GM23248 (cell line): Measurements from ENCODE around the gene LIN37. TPM values are rescaled to one million over a fixed set of nuclear protein-coding genes. Genes with fewer than 3 reads are reported as not detected.

ENCODE experiments used
- DNase-seq: peaks from one replicate; pipeline ENCODE4 v3.0.0-alpha.2; 2015
- H2AFZ ChIP-seq: fragments of 200-600 bp; sonication (generic); 2 replicates; pipeline ENCODE4 v1.6.1; 2016; ENCODE audit warnings: antibody characterized with exemption
- H3F3A ChIP-seq: fragments of 200-600 bp; sonication (generic); 2 replicates; pipeline ENCODE4 v1.6.1; 2016; ENCODE audit warnings: mild to moderate bottlenecking, antibody characterized with exemption, mixed run types; ENCODE audit not compliant: insufficient read depth
- H3K27ac ChIP-seq: fragments of 200-600 bp; sonication (generic); 2 replicates; pipeline ENCODE4 v1.5.1; 2016; ENCODE audit warnings: mild to moderate bottlenecking
- H3K27me3 ChIP-seq: fragments of 200-600 bp; sonication (generic); replicated peaks from 2 replicates; pipeline ENCODE4 v1.6.1; 2016; ENCODE audit warnings: mild to moderate bottlenecking; ENCODE audit not compliant: insufficient read depth
- H3K36me3 ChIP-seq: fragments of 200-600 bp; sonication (generic); 2 replicates; pipeline ENCODE4 v1.6.1; 2016; ENCODE audit warnings: low read depth, mild to moderate bottlenecking
- H3K4me1 ChIP-seq: fragments of 200-600 bp; sonication (generic); 2 replicates; pipeline ENCODE4 v1.6.1; 2016; ENCODE audit warnings: mild to moderate bottlenecking; ENCODE audit not compliant: insufficient read depth
- H3K4me2 ChIP-seq: fragments of 200-600 bp; sonication (generic); one replicate; pipeline ENCODE4 v1.6.1; 2016; ENCODE audit warnings: mild to moderate bottlenecking; ENCODE audit not compliant: unreplicated experiment
- H3K4me3 ChIP-seq: fragments of 200-600 bp; sonication (generic); 2 replicates; pipeline ENCODE4 v1.5.1; 2016; ENCODE audit warnings: mild to moderate bottlenecking
- H3K79me2 ChIP-seq: fragments of 200-600 bp; sonication (generic); 2 replicates; pipeline ENCODE4 v1.6.1; 2016; ENCODE audit warnings: mild to moderate bottlenecking; ENCODE audit not compliant: insufficient read depth
- H3K9ac ChIP-seq: fragments of 200-600 bp; sonication (generic); 2 replicates; pipeline ENCODE4 v1.6.1; 2016; ENCODE audit warnings: mild to moderate bottlenecking
- H3K9me2 ChIP-seq: fragments of 200-600 bp; sonication (generic); 2 replicates; pipeline ENCODE4 v1.6.1; 2016; ENCODE audit warnings: mixed run types, mild to moderate bottlenecking, moderate library complexity; ENCODE audit not compliant: insufficient read depth
- H3K9me3 ChIP-seq: fragments of 200-600 bp; sonication (generic); one replicate; pipeline ENCODE4 v1.6.1; 2017; ENCODE audit warnings: low read depth
- H4K20me1 ChIP-seq: fragments of 200-600 bp; sonication (generic); 2 replicates; pipeline ENCODE4 v1.6.0; 2016; ENCODE audit not compliant: insufficient read depth
- EZH2 ChIP-seq: fragments of 200-600 bp; sonication (generic); IDR thresholded peaks from 2 replicates; pipeline ENCODE4 v1.6.1; 2018; ENCODE audit warnings: antibody characterized with exemption, mild to moderate bottlenecking; ENCODE audit not compliant: insufficient read depth, poor library complexity, severe bottlenecking
- EZH2phosphoT487 ChIP-seq: fragments of 200-600 bp; sonication (generic); IDR thresholded peaks from 2 replicates; pipeline ENCODE4 v1.6.1; 2018; ENCODE audit warnings: antibody characterized with exemption, moderate library complexity, mild to moderate bottlenecking, low read depth; ENCODE audit not compliant: insufficient read depth
- WGBS, 2 experiments: methylation state at CpG; one replicate each; pipeline ENCODE4 v1.1.6; 2015 to 2017; ENCODE audit warnings: low lambda C conversion rate in 2 of 2, low coverage in 1 of 2; ENCODE audit errors: missing lambda C conversion rate in 2 of 2; 5-methylcytosine and 5-hydroxymethylcytosine counted together
- in situ Hi-C: fragments of 300-500 bp; cut with MboI; formaldehyde crosslinking; loops from 2 replicates; pipeline ENCODE4 v1.15.0; 2020
- polyA plus RNA-seq: library from polyadenylated mRNA; unstranded; fragments of >200 nt; fragmentation: Nextera tagmentation; extraction: Ambion mirVana; gene quantifications from 2 replicates; pipeline ENCODE4 v1.2.1, GENCODE V29; 2016
- total RNA-seq: library from RNA; depleted of rRNA; stranded (reverse); fragments of >200 nt; shearing (Covaris generic); gene quantifications from 2 replicates; pipeline ENCODE4 v1.2.3, GENCODE V29; 2014

LIN37 gene
- total and polyA plus RNA-seq, 2 experiments from 2014 or later: 9.7 to 12.3 TPM

DNA sequence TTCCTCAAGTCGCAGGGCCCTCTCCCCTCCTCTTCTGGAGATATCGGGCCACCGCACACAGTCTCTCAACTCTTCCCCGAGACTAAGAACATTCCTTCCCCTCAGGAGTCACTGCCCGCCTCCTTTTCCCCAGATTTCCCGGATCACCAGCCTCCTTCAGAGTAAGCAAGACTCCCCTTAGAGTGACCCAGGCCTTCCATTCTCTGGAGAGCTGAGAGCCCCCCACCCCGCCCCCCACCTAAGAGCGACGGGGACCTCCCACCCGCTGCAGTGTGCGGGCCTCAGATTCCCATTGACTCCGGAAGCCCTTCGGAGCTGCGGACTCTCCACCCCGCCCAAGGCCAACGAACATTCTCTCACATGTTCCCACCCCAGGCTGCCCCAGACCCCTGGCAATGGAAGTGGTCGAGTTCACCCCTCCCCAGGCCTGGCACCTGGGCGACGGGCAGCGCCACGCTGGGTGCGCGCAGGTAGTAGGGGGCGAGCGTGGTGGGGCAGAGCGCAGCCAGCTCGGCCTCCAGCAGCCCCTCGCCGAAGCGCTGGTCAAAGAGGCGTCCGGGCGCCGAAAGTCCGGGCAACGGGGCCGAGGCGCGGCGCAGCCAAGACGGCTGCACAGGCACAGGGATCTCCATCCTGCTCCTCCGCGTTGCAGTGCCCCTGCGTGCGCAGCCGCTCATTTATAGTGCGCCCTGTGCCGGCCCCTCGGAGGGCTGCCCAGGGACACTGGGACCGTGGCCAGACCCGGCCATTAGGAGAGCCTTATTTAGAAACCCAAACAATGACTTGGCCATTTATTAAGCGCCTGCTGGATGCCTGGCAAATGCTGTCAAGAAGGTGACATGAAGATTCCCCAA is 8.2 kb downstream of the LIN37 start, which contains the start of gene HSPB6:
HSPB6 (minus strand) TSS at position 653 of the 854 bp plus-strand sequence; CDS start at position 632, 21 bp downstream.
- Histone ChIP-seq H3K36me3 (peaks cover 4% of the 10 kb centered on the region; the same call in 1 of the 2 replicates), H3K27ac (peak within 1 kb of the TSS; percentile 97), H3K4me3 (peak within 1 kb of the TSS; percentile 84), H2AFZ (peak within 1 kb of the TSS; percentile 42), H3K79me2 (peaks cover 31% of the 10 kb centered on the region), H4K20me1 (no peaks in the 10 kb centered on the region), H3K9ac (peak within 1 kb of the TSS; percentile 86), H3K27me3 (no peaks in the 10 kb centered on the region), H3K9me2 (no peaks in the 10 kb centered on the region), H3K4me1 (peaks cover 21% of the 10 kb centered on the region), H3F3A (peaks cover 3% of the 10 kb centered on the region; the same call in 1 of the 2 replicates), H3K9me3 (no peaks in the 10 kb centered on the region), H3K4me2 (peak within 1 kb of the TSS; percentile 91)
- 3 to 4% methylated on average over 36 to 49 of the region's 52 CpGs for WGBS, 2 experiments
- DNase-seq: peak; percentile 80
- TF ChIP-seq EZH2phosphoT487 (no peak), EZH2 (no peak)
- in situ Hi-C loops: no loop called here

DNA sequence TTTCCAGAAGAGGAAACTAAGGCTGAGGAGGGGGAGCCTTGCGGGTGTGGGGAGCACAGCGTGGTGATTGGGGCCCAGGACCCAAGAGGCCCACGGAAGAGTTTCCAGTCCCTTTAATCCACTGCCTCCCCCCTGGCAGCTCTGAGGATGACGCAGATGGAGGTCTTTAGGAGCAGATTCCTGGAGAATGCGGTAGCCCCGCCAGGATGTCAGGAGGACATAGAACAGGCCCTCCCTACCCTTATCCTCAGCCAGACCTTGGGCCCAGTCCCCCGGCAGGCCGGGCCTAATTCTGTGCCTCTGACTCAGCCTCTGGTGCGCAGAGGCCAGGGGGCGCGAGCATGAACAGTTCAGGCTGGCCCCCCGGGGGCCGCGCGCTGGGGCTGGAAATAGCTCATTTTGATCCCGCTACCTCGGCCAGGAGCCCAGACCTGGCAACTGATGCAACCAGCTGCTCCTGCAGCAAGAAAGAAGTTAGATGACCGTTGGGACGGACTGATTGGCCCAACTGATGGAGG is 8.9 kb downstream of the LIN37 start:
- H3K27me3 ChIP-seq: no peaks in the 10 kb centered on the region
- H3K36me3 ChIP-seq: peaks cover 9% of the 10 kb centered on the region; the same call in 1 of the 2 replicates
- in situ Hi-C loops: no loop called here
- H4K20me1 ChIP-seq: no peaks in the 10 kb centered on the region
- peak overlapping the region; percentile 86 for H3K9ac ChIP-seq
- H3K9me3 ChIP-seq: no peaks in the 10 kb centered on the region
- peak overlapping the region; percentile 91 for H3K4me2 ChIP-seq
- TF ChIP-seq EZH2: no peak
- no peak for TF ChIP-seq EZH2phosphoT487
- peaks cover 31% of the 10 kb centered on the region for H3K79me2 ChIP-seq
- peaks cover 3% of the 10 kb centered on the region; the same call in 1 of the 2 replicates for H3F3A ChIP-seq
- 1 to 2% methylated on average over 19 of the region's 19 CpGs for WGBS, 2 experiments
- peak overlapping the region; percentile 42 for H2AFZ ChIP-seq
- peak overlapping the region; percentile 97 for H3K27ac ChIP-seq
- peak; percentile 93 for DNase-seq
- H3K9me2 ChIP-seq: no peaks in the 10 kb centered on the region
- H3K4me1 ChIP-seq: peaks cover 21% of the 10 kb centered on the region
- peak overlapping the region; percentile 84 for H3K4me3 ChIP-seq

DNA sequence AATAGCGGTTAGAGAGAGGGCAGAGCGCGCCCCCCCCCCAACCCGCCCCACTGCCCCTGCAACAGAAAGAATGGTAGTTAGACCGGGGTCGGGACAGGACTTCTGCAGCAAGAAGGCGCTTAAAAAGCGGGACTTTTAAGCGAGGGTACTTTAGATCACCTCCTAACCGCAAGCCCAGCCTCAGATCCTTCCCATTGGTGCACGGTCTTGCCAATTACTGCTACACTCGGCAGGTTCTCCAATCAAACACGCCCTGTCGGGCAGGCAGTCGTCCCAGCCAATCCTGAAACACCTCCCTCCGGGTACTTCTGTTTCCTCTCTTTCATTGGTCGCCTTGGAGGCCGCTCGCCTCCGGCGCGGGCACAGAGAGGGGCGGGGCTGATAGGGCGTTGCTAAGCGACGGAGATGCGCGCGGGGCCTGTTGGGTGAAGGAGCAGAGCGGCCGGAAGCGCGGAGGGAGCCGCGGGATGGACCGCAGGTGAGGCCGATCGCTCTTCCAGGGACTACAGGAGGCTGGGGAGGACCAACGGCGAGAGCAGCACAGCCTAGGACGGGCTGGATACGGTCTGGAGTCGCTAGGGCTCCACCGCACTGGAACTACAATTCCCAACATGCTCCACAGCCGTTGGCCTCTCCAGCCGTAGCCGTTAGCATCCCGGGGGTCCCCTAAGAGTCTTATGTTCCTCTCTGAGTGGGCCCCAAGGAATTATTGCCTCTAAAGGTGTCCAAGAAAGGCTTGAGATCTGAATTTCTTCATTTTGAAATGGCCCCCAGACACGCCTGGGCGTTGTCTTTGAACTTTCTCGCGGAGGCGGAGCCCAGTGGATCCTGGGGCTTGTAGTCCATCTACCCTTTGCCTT is 9.6 kb downstream of the LIN37 start, which contains the start of gene PROSER3:
PROSER3 (plus strand) TSS at position 428 of the 860 bp plus-strand sequence; CDS start at position 468, 40 bp downstream.
- Histone ChIP-seq H3K79me2 (peaks cover 31% of the 10 kb centered on the region), H2AFZ (peak within 1 kb of the TSS; percentile 79), H3K36me3 (peaks cover 10% of the 10 kb centered on the region; the same call in 1 of the 2 replicates), H3F3A (peaks cover 3% of the 10 kb centered on the region; the same call in 1 of the 2 replicates), H4K20me1 (no peaks in the 10 kb centered on the region), H3K9ac (peak within 1 kb of the TSS; percentile 95), H3K4me1 (peaks cover 21% of the 10 kb centered on the region), H3K27ac (peak within 1 kb of the TSS; percentile 97), H3K4me2 (peak within 1 kb of the TSS; percentile 91), H3K4me3 (peak within 1 kb of the TSS; percentile 84), H3K9me3 (no peaks in the 10 kb centered on the region), H3K9me2 (no peaks in the 10 kb centered on the region), H3K27me3 (no peaks in the 10 kb centered on the region)
- DNase-seq: peak; percentile 99
- in situ Hi-C loops: no loop called here
- TF ChIP-seq EZH2phosphoT487 (no peak), EZH2 (no peak)
- WGBS, 2 experiments: 0 to 1% methylated on average over 53 of the region's 53 CpGs

DNA sequence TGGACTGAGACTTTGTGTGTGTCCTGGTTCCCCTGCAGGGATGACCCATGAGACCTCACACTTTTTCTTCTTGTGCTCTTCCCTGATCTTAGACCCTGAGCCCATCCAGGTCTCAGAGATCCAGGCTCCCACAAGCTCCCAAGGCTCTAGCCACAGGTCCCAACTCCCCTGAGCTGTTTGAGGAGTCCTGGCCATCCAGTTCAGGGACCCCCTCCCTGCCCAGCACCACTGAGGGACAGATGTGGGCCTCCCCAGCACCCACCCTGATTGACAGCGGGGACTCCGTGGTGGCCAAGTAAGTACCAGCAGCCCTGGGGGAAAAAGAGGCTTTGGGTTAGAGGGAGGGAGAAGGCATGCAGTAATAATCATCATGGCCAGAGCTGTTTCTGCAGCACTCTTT is 11.3 kb downstream of the LIN37 start:
- in situ Hi-C loops: no loop called here
- H3K9me2 ChIP-seq: no peaks in the 10 kb centered on the region
- H3K79me2 ChIP-seq: peaks cover 31% of the 10 kb centered on the region
- 96 to 97% methylated on average over 2 of the region's 2 CpGs for WGBS, 2 experiments
- H3F3A ChIP-seq: peaks cover 3% of the 10 kb centered on the region; the same call in 1 of the 2 replicates
- H3K9me3 ChIP-seq: no peaks in the 10 kb centered on the region
- H3K27me3 ChIP-seq: no peaks in the 10 kb centered on the region
- no peak overlapping the region for H3K4me3 ChIP-seq
- no peak for TF ChIP-seq EZH2
- TF ChIP-seq EZH2phosphoT487: no peak
- no peaks in the 10 kb centered on the region for H4K20me1 ChIP-seq
- DNase-seq: no peak
- no peak overlapping the region for H3K27ac ChIP-seq
- no peak overlapping the region for H2AFZ ChIP-seq
- peaks cover 21% of the 10 kb centered on the region for H3K4me1 ChIP-seq
- H3K4me2 ChIP-seq: no peak overlapping the region
- H3K9ac ChIP-seq: no peak overlapping the region
- H3K36me3 ChIP-seq: peaks cover 10% of the 10 kb centered on the region; the same call in 1 of the 2 replicates
